MM.1S (cell line): ENCODE results near the gene DDX31.

Source experiments
- EZH2 ChIP-seq: fragments of 300-600 bp; sonication (generic); optimal IDR thresholded peaks from 2 replicates; pipeline ENCODE3; 2017; ENCODE audit warnings: low read depth, mild to moderate bottlenecking, antibody characterized with exemption, low read length, mixed read lengths
- TF ChIP-seq, protein P1 (sequence below): fragments of 300-600 bp; sonication (generic); IDR thresholded peaks from 2 replicates; pipeline ENCODE4 v1.5.1; 2016; ENCODE audit warnings: antibody characterized with exemption, low read length, mixed read lengths

DNA sequence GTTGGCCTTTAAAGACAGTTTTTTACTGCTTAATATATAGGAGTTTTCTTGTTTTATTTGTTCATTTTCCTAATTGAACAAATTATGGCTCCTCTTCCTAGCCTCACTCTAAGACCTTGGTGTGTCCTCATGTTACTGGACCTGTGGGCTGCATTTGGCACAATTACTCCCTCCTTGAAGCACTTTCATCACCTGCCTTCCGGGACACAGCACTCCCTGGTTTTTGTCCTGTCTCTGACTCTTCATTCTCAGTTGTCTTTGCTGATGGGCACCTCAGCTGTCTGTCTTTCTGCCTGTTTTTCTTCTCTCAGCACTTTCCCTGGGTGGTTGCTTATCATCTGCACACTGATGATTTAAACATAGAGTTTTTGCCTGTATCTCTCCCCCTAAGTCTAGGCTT lies 14.1 kb upstream of the DDX31 start:
- no peak for TF ChIP-seq EZH2
- TF ChIP-seq, protein P1, sequence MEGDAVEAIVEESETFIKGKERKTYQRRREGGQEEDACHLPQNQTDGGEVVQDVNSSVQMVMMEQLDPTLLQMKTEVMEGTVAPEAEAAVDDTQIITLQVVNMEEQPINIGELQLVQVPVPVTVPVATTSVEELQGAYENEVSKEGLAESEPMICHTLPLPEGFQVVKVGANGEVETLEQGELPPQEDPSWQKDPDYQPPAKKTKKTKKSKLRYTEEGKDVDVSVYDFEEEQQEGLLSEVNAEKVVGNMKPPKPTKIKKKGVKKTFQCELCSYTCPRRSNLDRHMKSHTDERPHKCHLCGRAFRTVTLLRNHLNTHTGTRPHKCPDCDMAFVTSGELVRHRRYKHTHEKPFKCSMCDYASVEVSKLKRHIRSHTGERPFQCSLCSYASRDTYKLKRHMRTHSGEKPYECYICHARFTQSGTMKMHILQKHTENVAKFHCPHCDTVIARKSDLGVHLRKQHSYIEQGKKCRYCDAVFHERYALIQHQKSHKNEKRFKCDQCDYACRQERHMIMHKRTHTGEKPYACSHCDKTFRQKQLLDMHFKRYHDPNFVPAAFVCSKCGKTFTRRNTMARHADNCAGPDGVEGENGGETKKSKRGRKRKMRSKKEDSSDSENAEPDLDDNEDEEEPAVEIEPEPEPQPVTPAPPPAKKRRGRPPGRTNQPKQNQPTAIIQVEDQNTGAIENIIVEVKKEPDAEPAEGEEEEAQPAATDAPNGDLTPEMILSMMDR: no peak
